Posterior vena cava (tissue), 2 donors: ENCODE data around the gene KRT75. TPM values are rescaled to one million over a fixed set of nuclear protein-coding genes. Genes with fewer than 3 reads are reported as not detected.
"Not testable (repeated sequence)": the region's sequence is repeated elsewhere in the genome, so short reads cannot be mapped to it uniquely, and the experiment has no call there.

Experiments used
- DNase-seq: peaks from one replicate; pipeline ENCODE4 v3.0.0-alpha.2; 2020; ENCODE audit warnings: low spot score
- intact Hi-C, 2 donors: fragments of 100-400 bp; cut with DNase I; formaldehyde crosslinking; loops; one replicate each; pipeline versions ENCODE4 v1.14.1 to v1.14.2; 2022 to 2023
- long read RNA-seq, 2 donors: library from polyadenylated mRNA; unstranded; transcript quantifications; one replicate each; pipeline ENCODE4 v2.0.0, GENCODE V29; 2020 to 2021
- total RNA-seq, 2 donors: library from RNA; stranded (reverse); fragmentation: NEBNext Ultra II Directional; extraction: Animal tissue kit (Norgen Biotek cat#: 25700); gene quantifications; one replicate each; pipeline ENCODE4 v1.2.1, GENCODE V29; 2021
- donor health status: DM: yes; HTN: yes; CAD: no.
- donor health status: DM: yes; HTN: yes; CAD: no.

KRT75 gene
- total RNA-seq: not detected
- long read RNA-seq, donor 1: 0 reads
- long read RNA-seq, donor 2: 0 reads

- intact Hi-C loops: no loop called here
- no peak for DNase-seq
These were observed at the start of gene KRT75 for GRCh38 chr12:52434081-52434733. KRT75 (minus strand) TSS chr12:52434371; CDS start chr12:52434304, 67 bp downstream.

- intact Hi-C loops: no loop called here
- no peak for DNase-seq
These were observed 45.9 kb upstream of the KRT75 start for GRCh38 chr12:52480073-52480472.

GRCh38 chr12:52477651-52478050, 43.5 kb upstream of the KRT75 start:
- DNase-seq: no peak
- intact Hi-C loops: no loop called here

GRCh38 chr12:52474212-52474611, 40.0 kb upstream of the KRT75 start:
- no peak for DNase-seq
- intact Hi-C loops: no loop called here

- DNase-seq: no peak
- intact Hi-C loops: no loop called here
These were observed 39.6 kb upstream of the KRT75 start, which contains the start of gene KRT6C for GRCh38 chr12:52473768-52474167. KRT6C (minus strand) TSS chr12:52473805; CDS start chr12:52473737, 68 bp downstream.

- DNase-seq: no peak
- intact Hi-C loops: loop anchor here in 1 of 2 donors (5.0 kb wide), 1 partner anchor 87 kb away; no protein-coding TSS in a partner anchor
These were observed 35.7 kb upstream of the KRT75 start for GRCh38 chr12:52469853-52470252.

- DNase-seq: no peak
- intact Hi-C loops: loop anchor here in 1 of 2 donors (5.0 kb wide), 1 partner anchor 92 kb away; no protein-coding TSS in a partner anchor
These were observed 30.7 kb upstream of the KRT75 start for GRCh38 chr12:52464897-52465296.

GRCh38 chr12:52461693-52462092, 27.5 kb upstream of the KRT75 start:
- intact Hi-C loops: no loop called here
- no peak for DNase-seq

GRCh38 chr12:52458861-52459260, 24.7 kb upstream of the KRT75 start:
- intact Hi-C loops: no loop called here
- no peak for DNase-seq

GRCh38 chr12:52455821-52456220, 21.6 kb upstream of the KRT75 start:
- intact Hi-C loops: no loop called here
- no peak for DNase-seq

GRCh38 chr12:52454411-52455201, 20.4 kb upstream of the KRT75 start:
- DNase-seq: no peak
- intact Hi-C loops: no loop called here

GRCh38 chr12:52452101-52452500, 17.9 kb upstream of the KRT75 start, which contains the start of gene KRT6B:
KRT6B (minus strand) TSS chr12:52452146; CDS start chr12:52452078, 68 bp downstream.
- intact Hi-C loops: no loop called here
- no peak for DNase-seq

GRCh38 chr12:52448228-52448627, 14.1 kb upstream of the KRT75 start:
- intact Hi-C loops: no loop called here
- no peak for DNase-seq

GRCh38 chr12:52447196-52447595, 13.0 kb upstream of the KRT75 start:
- DNase-seq, intact Hi-C loops: not testable (repeated sequence)

- no peak for DNase-seq
- intact Hi-C loops: no loop called here
These were observed 12.3 kb upstream of the KRT75 start for GRCh38 chr12:52446367-52447045.

GRCh38 chr12:52445876-52446275, 11.7 kb upstream of the KRT75 start:
- DNase-seq: no peak
- intact Hi-C loops: no loop called here

- intact Hi-C loops: no loop called here
- no peak for DNase-seq
These were observed 10.8 kb upstream of the KRT75 start for GRCh38 chr12:52444647-52445595.

- intact Hi-C loops: no loop called here
- no peak for DNase-seq
These were observed 9.8 kb upstream of the KRT75 start for GRCh38 chr12:52443966-52444365.

- no peak for DNase-seq
- intact Hi-C loops: no loop called here
These were observed 8.5 kb upstream of the KRT75 start for GRCh38 chr12:52442600-52443061.
